Loucy (cell line): ENCODE results near the gene ZNF490.

Experiments used
- EZH2phosphoT487 ChIP-seq: fragments of 200-600 bp; IDR thresholded peaks from 2 replicates; pipeline ENCODE4 v1.6.1; 2018; ENCODE audit warnings: antibody characterized with exemption, mild to moderate bottlenecking, moderate library complexity, borderline replicate concordance
- TF ChIP-seq, protein P1 (sequence below): fragments of 200-600 bp; sonication (generic); conservative IDR thresholded peaks from 2 replicates; pipeline ENCODE4 v1.5.1; 2014; ENCODE audit warnings: mild to moderate bottlenecking, antibody characterized with exemption, low read length

DNA sequence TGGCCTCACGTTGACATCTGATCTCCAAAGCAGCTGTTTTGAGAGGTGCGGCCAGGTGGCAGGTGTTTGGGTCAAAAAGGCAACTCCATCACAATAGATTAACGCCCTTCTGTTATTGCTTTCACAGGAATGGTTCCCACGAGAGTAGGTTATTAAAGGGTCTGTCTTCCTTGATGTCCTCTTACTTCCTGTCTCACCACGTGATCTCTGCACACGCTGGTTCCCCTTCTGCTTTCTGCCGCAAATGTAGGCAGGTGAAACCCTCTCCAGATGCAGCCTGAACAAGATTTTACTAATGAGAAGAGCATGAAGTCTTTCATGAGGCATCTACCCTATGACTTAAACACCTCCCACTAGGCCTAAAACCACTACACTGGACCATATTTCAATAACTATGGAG is 36.6 kb downstream of the ZNF490 start:
- TF ChIP-seq, protein P1, sequence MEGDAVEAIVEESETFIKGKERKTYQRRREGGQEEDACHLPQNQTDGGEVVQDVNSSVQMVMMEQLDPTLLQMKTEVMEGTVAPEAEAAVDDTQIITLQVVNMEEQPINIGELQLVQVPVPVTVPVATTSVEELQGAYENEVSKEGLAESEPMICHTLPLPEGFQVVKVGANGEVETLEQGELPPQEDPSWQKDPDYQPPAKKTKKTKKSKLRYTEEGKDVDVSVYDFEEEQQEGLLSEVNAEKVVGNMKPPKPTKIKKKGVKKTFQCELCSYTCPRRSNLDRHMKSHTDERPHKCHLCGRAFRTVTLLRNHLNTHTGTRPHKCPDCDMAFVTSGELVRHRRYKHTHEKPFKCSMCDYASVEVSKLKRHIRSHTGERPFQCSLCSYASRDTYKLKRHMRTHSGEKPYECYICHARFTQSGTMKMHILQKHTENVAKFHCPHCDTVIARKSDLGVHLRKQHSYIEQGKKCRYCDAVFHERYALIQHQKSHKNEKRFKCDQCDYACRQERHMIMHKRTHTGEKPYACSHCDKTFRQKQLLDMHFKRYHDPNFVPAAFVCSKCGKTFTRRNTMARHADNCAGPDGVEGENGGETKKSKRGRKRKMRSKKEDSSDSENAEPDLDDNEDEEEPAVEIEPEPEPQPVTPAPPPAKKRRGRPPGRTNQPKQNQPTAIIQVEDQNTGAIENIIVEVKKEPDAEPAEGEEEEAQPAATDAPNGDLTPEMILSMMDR = no peak
- no peak for TF ChIP-seq EZH2phosphoT487
